Fibroblast of lung (primary cell): Measurements from ENCODE around the gene SYT8. TPM values are rescaled to one million over a fixed set of nuclear protein-coding genes. Genes with fewer than 3 reads are reported as not detected.
"Not testable (repeated sequence)": the region's sequence is repeated elsewhere in the genome, so short reads cannot be mapped to it uniquely, and the experiment has no call there.

Experiments
- DNase-seq, 2 donors: peaks; one replicate each; pipeline versions ENCODE4 v3.0.0 to v3.0.0-alpha.2; 2010; ENCODE audit warnings: low read depth in 2 of 2
- H2AFZ ChIP-seq: 2 replicates; pipeline ENCODE4 v1.5.1; 2012; ENCODE audit warnings: low read length, control low read depth, inconsistent platforms
- H3K27ac ChIP-seq: 2 replicates; pipeline ENCODE4 v1.5.1; 2011; ENCODE audit warnings: low read length, control low read depth; ENCODE audit not compliant: insufficient read depth
- H3K27me3 ChIP-seq: 2 replicates; pipeline ENCODE4 v1.5.1; 2011; ENCODE audit warnings: mild to moderate bottlenecking, low read length; ENCODE audit not compliant: control insufficient read depth, insufficient read depth
- H3K36me3 ChIP-seq: 2 replicates; pipeline ENCODE4 v1.5.1; 2011; ENCODE audit warnings: low read length; ENCODE audit not compliant: control insufficient read depth, insufficient read depth
- H3K4me1 ChIP-seq: 2 replicates; pipeline ENCODE4 v1.5.1; 2011; ENCODE audit warnings: low read length; ENCODE audit not compliant: control insufficient read depth, insufficient read depth; ENCODE audit errors: extremely low read depth
- H3K4me2 ChIP-seq: 2 replicates; pipeline ENCODE4 v1.5.1; 2011; ENCODE audit warnings: low read length, control low read depth; ENCODE audit not compliant: insufficient read depth; ENCODE audit errors: extremely low read depth
- H3K4me3 ChIP-seq, 4 experiments: fragments of 200-600 bp in 1 of 4; sonication (generic) in 1 of 4; replicated peaks in 1 of 4; 2 replicates each; pipeline ENCODE4 v1.5.1; 2011 to 2016; ENCODE audit warnings: low read length in 4 of 4, low read depth in 3 of 4, mild to moderate bottlenecking in 3 of 4, control low read depth in 2 of 4, inconsistent platforms in 1 of 4, mixed read lengths in 1 of 4; ENCODE audit not compliant: insufficient read depth in 1 of 4; ENCODE audit errors: control extremely low read depth in 1 of 4
- H3K79me2 ChIP-seq: 2 replicates; pipeline ENCODE4 v1.5.1; 2012; ENCODE audit warnings: mild to moderate bottlenecking, low read length, inconsistent platforms; ENCODE audit not compliant: control insufficient read depth, insufficient read depth
- H3K9ac ChIP-seq: 2 replicates; pipeline ENCODE4 v1.5.1; 2011; ENCODE audit warnings: mild to moderate bottlenecking, low read length, control low read depth; ENCODE audit not compliant: insufficient read depth
- H3K9me3 ChIP-seq: 2 replicates; pipeline ENCODE4 v1.5.1; 2012; ENCODE audit warnings: low read depth, low read length; ENCODE audit not compliant: control insufficient read depth, insufficient read depth
- H4K20me1 ChIP-seq: 2 replicates; pipeline ENCODE4 v1.5.1; 2011; ENCODE audit warnings: low read length; ENCODE audit not compliant: control insufficient read depth, insufficient read depth; ENCODE audit errors: extremely low read depth
- CTCF ChIP-seq, 2 donors: IDR thresholded peaks in 1 of 2; conservative IDR thresholded peaks in 1 of 2; 1 replicate in 1 of 2; 2 replicates in 1 of 2; pipeline ENCODE4 v1.5.1; 2011 to 2012; ENCODE audit warnings: low read length in 2 of 2, control low read depth in 1 of 2, inconsistent platforms in 1 of 2, low read depth in 1 of 2, mild to moderate bottlenecking in 1 of 2
- EZH2 ChIP-seq: IDR thresholded peaks from 2 replicates; pipeline ENCODE4 v1.5.1; 2012; ENCODE audit warnings: low read length, control low read depth, mild to moderate bottlenecking; ENCODE audit errors: missing control alignments
- polyA plus RNA-seq, 2 donors: library from polyadenylated mRNA; depleted of rRNA in 1 of 2; stranded (reverse) in 1 of 2; unstranded in 1 of 2; fragments of >200 nt; gene quantifications; 2 replicates each; pipeline ENCODE4 v1.2.1, GENCODE V29; 2011 to 2012; ENCODE audit warnings: missing spikeins in 1 of 2
- total RNA-seq: library from RNA; depleted of rRNA; stranded (reverse); fragments of >200 nt; gene quantifications from 2 replicates; pipeline ENCODE4 v1.2.1, GENCODE V29; 2014

The SYT8 gene
- total and polyA plus RNA-seq, 2 donors (not counting 1 experiment from before 2014, with no cell fraction given), result not detected

- Histone ChIP-seq H3K36me3 (no peaks in the 10 kb centered on the region), H4K20me1 (no peaks in the 10 kb centered on the region), H3K4me3 (no peak overlapping the region), H3K4me1 (no peaks in the 10 kb centered on the region), H3K4me2 (no peak overlapping the region), H3K27me3 (peaks cover 9% of the 10 kb centered on the region), H2AFZ (no peak overlapping the region), H3K9ac (no peak overlapping the region), H3K9me3 (no peaks in the 10 kb centered on the region), H3K79me2 (no peaks in the 10 kb centered on the region), H3K27ac (no peak overlapping the region)
- TF ChIP-seq CTCF (conservative IDR thresholded peaks at IDR 0.05 in 1 of 2, IDR thresholded peaks at IDR 0.05 in 1 of 2; ENCODE audit: low read depth in 1 of 2, low read length in 2 of 2), result no peak
- TF ChIP-seq EZH2, result no peak
- no peak for DNase-seq
Measured at GRCh38 chr11:1796413-1797011, 38.3 kb upstream of the SYT8 start.

GRCh38 chr11:1797391-1798125 is 37.2 kb upstream of the SYT8 start:
- H4K20me1 ChIP-seq, result no peaks in the 10 kb centered on the region
- peaks cover 9% of the 10 kb centered on the region for H3K27me3 ChIP-seq
- no peak overlapping the region for H3K9ac ChIP-seq
- no peak overlapping the region for H3K27ac ChIP-seq
- no peaks in the 10 kb centered on the region for H3K4me1 ChIP-seq
- H3K79me2 ChIP-seq, result no peaks in the 10 kb centered on the region
- DNase-seq, result no peak
- no peaks in the 10 kb centered on the region for H3K9me3 ChIP-seq
- no peak overlapping the region for H3K4me3 ChIP-seq
- H3K4me2 ChIP-seq, result no peak overlapping the region
- H2AFZ ChIP-seq, result no peak overlapping the region
- H3K36me3 ChIP-seq, result no peaks in the 10 kb centered on the region
- TF ChIP-seq EZH2 (no peak), CTCF (conservative IDR thresholded peaks at IDR 0.05 in 1 of 2, IDR thresholded peaks at IDR 0.05 in 1 of 2; ENCODE audit: low read depth in 1 of 2, low read length in 2 of 2) (no peak)

- no peaks in the 10 kb centered on the region for H3K79me2 ChIP-seq
- H3K27ac ChIP-seq, result no peak overlapping the region
- TF ChIP-seq EZH2 (no peak), CTCF (conservative IDR thresholded peaks at IDR 0.05 in 1 of 2, IDR thresholded peaks at IDR 0.05 in 1 of 2; ENCODE audit: low read depth in 1 of 2, low read length in 2 of 2) (no peak)
- no peaks in the 10 kb centered on the region for H4K20me1 ChIP-seq
- no peak overlapping the region for H3K4me3 ChIP-seq
- H3K4me1 ChIP-seq, result no peaks in the 10 kb centered on the region
- no peaks in the 10 kb centered on the region for H3K36me3 ChIP-seq
- H3K4me2 ChIP-seq, result no peak overlapping the region
- H3K9ac ChIP-seq, result no peak overlapping the region
- H3K9me3 ChIP-seq, result no peaks in the 10 kb centered on the region
- no peak for DNase-seq
- no peak overlapping the region for H2AFZ ChIP-seq
- H3K27me3 ChIP-seq, result peaks cover 6% of the 10 kb centered on the region
Measured at GRCh38 chr11:1803246-1803645, 31.5 kb upstream of the SYT8 start.

GRCh38 chr11:1803835-1804519 is 30.8 kb upstream of the SYT8 start:
- H3K4me2 ChIP-seq, H3K9ac ChIP-seq, H2AFZ ChIP-seq, H3K9me3 ChIP-seq, H3K4me1 ChIP-seq, H3K36me3 ChIP-seq, H3K4me3 ChIP-seq, H3K79me2 ChIP-seq, DNase-seq, H3K27me3 ChIP-seq, H4K20me1 ChIP-seq, H3K27ac ChIP-seq: not testable (repeated sequence)
